Measurements from ENCODE around the gene TCF12.

DNA sequence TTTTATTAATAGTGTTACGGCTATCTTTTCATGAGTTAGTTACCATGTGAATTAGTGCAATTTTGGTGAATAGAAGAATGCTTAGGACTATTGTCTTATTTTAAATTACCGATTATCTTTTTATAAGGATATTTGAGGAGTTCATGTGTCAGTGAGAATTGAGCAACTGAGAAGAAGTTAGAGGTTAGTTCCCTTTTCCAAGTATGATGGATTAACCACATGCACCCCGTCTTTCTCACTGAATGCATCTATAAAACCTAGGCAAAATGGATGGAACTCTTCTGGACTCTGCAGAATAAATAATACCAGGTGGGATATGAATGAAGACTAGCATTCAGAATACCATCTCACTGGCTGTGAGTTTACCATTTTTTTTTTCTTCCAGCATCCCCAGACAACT is 74.3 kb downstream of the TCF12 start:
- TF ChIP-seq, protein P1, sequence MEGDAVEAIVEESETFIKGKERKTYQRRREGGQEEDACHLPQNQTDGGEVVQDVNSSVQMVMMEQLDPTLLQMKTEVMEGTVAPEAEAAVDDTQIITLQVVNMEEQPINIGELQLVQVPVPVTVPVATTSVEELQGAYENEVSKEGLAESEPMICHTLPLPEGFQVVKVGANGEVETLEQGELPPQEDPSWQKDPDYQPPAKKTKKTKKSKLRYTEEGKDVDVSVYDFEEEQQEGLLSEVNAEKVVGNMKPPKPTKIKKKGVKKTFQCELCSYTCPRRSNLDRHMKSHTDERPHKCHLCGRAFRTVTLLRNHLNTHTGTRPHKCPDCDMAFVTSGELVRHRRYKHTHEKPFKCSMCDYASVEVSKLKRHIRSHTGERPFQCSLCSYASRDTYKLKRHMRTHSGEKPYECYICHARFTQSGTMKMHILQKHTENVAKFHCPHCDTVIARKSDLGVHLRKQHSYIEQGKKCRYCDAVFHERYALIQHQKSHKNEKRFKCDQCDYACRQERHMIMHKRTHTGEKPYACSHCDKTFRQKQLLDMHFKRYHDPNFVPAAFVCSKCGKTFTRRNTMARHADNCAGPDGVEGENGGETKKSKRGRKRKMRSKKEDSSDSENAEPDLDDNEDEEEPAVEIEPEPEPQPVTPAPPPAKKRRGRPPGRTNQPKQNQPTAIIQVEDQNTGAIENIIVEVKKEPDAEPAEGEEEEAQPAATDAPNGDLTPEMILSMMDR (optimal IDR thresholded peaks at IDR 0.05 in 1 of 3, IDR thresholded peaks at IDR 0.05 in 1 of 3, conservative IDR thresholded peaks at IDR 0.05 in 1 of 3; ENCODE audit: extremely low read depth in 1 of 3, insufficient read depth in 2 of 3, low read length in 3 of 3): no peak
- no peak for TF ChIP-seq EZH2 (IDR thresholded peaks at IDR 0.05; ENCODE audit: low read length)

All from keratinocyte (primary cell).